Keratinocyte (primary cell): ENCODE data around the gene CUBN.

Experiments
- CTCF ChIP-seq, 3 experiments: IDR thresholded peaks in 1 of 3; conservative IDR thresholded peaks in 1 of 3; optimal IDR thresholded peaks in 1 of 3; 2 replicates in 2 of 3; 3 replicates in 1 of 3; pipeline versions ENCODE3 to v1.5.1; 2011; ENCODE audit warnings: low read length in 3 of 3, mild to moderate bottlenecking in 3 of 3, moderate library complexity in 2 of 3, control low read depth in 1 of 3, inconsistent platforms in 1 of 3; ENCODE audit not compliant: insufficient read depth in 2 of 3; ENCODE audit errors: extremely low read depth in 1 of 3
- EZH2 ChIP-seq: IDR thresholded peaks from one replicate; pipeline ENCODE4 v1.6.1; 2012; ENCODE audit warnings: inconsistent platforms, mild to moderate bottlenecking, low read length, moderate library complexity

GRCh38 chr10:16952080-16952479 lies 177.5 kb downstream of the CUBN start:
- TF ChIP-seq CTCF (optimal IDR thresholded peaks at IDR 0.05 in 1 of 3, IDR thresholded peaks at IDR 0.05 in 1 of 3, conservative IDR thresholded peaks at IDR 0.05 in 1 of 3; ENCODE audit: extremely low read depth in 1 of 3, insufficient read depth in 2 of 3, low read length in 3 of 3) (no peak), EZH2 (no peak)
